HepG2 (cell line): ENCODE data around the gene RAD21L1. TPM values are rescaled to one million over a fixed set of nuclear protein-coding genes. Genes with fewer than 3 reads are reported as not detected.
A peak's percentile ranks its signal among the peaks of the same experiment; 100 is the strongest.

Experiments used
- ATAC-seq: fragments of 200-7000 bp; cut with Tn5 transposase; 3 replicates; pipeline ENCODE4 v1.9.1; 2020; ENCODE audit warnings: mild to moderate bottlenecking, moderate library complexity
- BruUV-seq: library from RNA; stranded (reverse); fragments of 400-500 nt; replicated peaks from 2 replicates; lab custom pipeline; 2021; lab: Mats Ljungman, UMichigan
- CTCF ChIA-PET: fragments of 300-600 bp; formaldehyde crosslinking; extraction: SDS; loops from one replicate; lab custom pipeline; 2021; ENCODE audit warnings: low total read pairs, inconsistent platforms, low intra/inter-chr PET ratio; lab: Yijun Ruan, JAX
- POLR2A ChIA-PET: fragments of 350-600 bp; sonication (Branson Sonifier 250); formaldehyde crosslinking; loops from one replicate; lab custom pipeline; 2020; ENCODE audit warnings: antibody characterized with exemption, inconsistent platforms; lab: Yijun Ruan, JAX
- DNase-seq: peaks from one replicate; pipeline ENCODE4 v3.0.0-alpha.2; 2015; ENCODE audit warnings: low spot score
- FAIRE-seq: peaks from 3 replicates; lab custom pipeline; 2011; peaks lifted over from hg19 to GRCh38; lab: Jason Lieb, UNC
- H2AFZ ChIP-seq: one replicate; pipeline ENCODE4 v1.6.1; 2011; ENCODE audit warnings: low read length, inconsistent platforms
- H3K27ac ChIP-seq: fragments of 300-600 bp; 3 replicates; pipeline ENCODE4 v1.8.0; 2011; ENCODE audit warnings: mixed run types, mild to moderate bottlenecking, mixed read lengths, low read length, inconsistent platforms; ENCODE audit not compliant: insufficient read depth; ENCODE audit errors: extremely low read length
- H3K27me3 ChIP-seq, 2 experiments: fragments of 200-600 bp in 1 of 2; 2 replicates in 1 of 2; 3 replicates in 1 of 2; pipeline versions ENCODE4 v1.6.0 to v1.8.0; 2011; ENCODE audit warnings: low read length in 2 of 2, mild to moderate bottlenecking in 2 of 2, moderate library complexity in 2 of 2, inconsistent platforms in 1 of 2; ENCODE audit not compliant: insufficient read depth in 2 of 2, control insufficient read depth in 1 of 2
- H3K36me3 ChIP-seq, 2 experiments: fragments of 200-600 bp in 1 of 2; replicated peaks in 1 of 2; 2 replicates in 1 of 2; 3 replicates in 1 of 2; pipeline versions ENCODE4 v1.5.1 to v1.8.0; 2011; ENCODE audit warnings: low read length in 2 of 2, inconsistent platforms in 1 of 2; ENCODE audit not compliant: insufficient read depth in 2 of 2, control insufficient read depth in 1 of 2
- H3K4me1 ChIP-seq: 2 replicates; pipeline ENCODE4 v1.5.1; 2012; ENCODE audit warnings: low read length, inconsistent platforms; ENCODE audit not compliant: insufficient read depth
- H3K4me2 ChIP-seq: 2 replicates; pipeline ENCODE4 v1.6.0; 2011; ENCODE audit warnings: low read depth, low read length, inconsistent platforms
- H3K4me3 ChIP-seq, 3 experiments: fragments of 200-600 bp in 1 of 3; sonication (generic), shearing (Covaris generic) in 1 of 3; replicated peaks in 1 of 3; 2 replicates each; pipeline ENCODE4 v1.5.1; 2011 to 2016; ENCODE audit warnings: low read length in 3 of 3, inconsistent platforms in 2 of 3, low read depth in 2 of 3, mild to moderate bottlenecking in 2 of 3, control low read depth in 1 of 3, mixed read lengths in 1 of 3; ENCODE audit not compliant: insufficient read depth in 1 of 3
- H3K79me2 ChIP-seq: one replicate; pipeline ENCODE4 v1.6.1; 2011; ENCODE audit warnings: low read length, inconsistent platforms; ENCODE audit not compliant: insufficient read depth
- H3K9ac ChIP-seq: 2 replicates; pipeline ENCODE4 v1.6.0; 2011; ENCODE audit warnings: mild to moderate bottlenecking, low read depth, low read length, inconsistent platforms; ENCODE audit not compliant: insufficient read depth
- H3K9me3 ChIP-seq: 2 replicates; pipeline ENCODE4 v1.5.1; 2012; ENCODE audit warnings: mild to moderate bottlenecking, low read length
- H4K20me1 ChIP-seq: 2 replicates; pipeline ENCODE4 v1.6.0; 2011; ENCODE audit warnings: inconsistent platforms, mild to moderate bottlenecking, low read length, moderate library complexity; ENCODE audit not compliant: insufficient read depth
- ARNT ChIP-seq: fragments of 450-650 bp; IDR thresholded peaks from 2 replicates; pipeline ENCODE4 v1.6.1; 2017
- NBN ChIP-seq: fragments of 450-650 bp; conservative IDR thresholded peaks from 2 replicates; pipeline ENCODE4 v1.6.1; 2017
- NONO ChIP-seq, 2 experiments: fragments of 450-650 bp in 1 of 2; sonication (generic) in 1 of 2; formaldehyde crosslinking in 1 of 2; IDR thresholded peaks in 1 of 2; conservative IDR thresholded peaks in 1 of 2; 2 replicates each; pipeline versions ENCODE4 v1.6.1 to v1.8.0; 2017 to 2022; ENCODE audit warnings: mild to moderate bottlenecking in 1 of 2, missing genetic modification reagents in 1 of 2, moderate library complexity in 1 of 2
- RARA ChIP-seq: IDR thresholded peaks from 2 replicates; pipeline ENCODE4 v1.6.1; 2016; ENCODE audit warnings: missing genetic modification reagents, missing compliant biosample characterization
- RARG ChIP-seq: sonication (generic); formaldehyde crosslinking; IDR thresholded peaks from 2 replicates; pipeline ENCODE4 v1.4.0; 2020; ENCODE audit warnings: low read depth, mild to moderate bottlenecking, missing genetic modification reagents
- SP2 ChIP-seq: sonication (generic); formaldehyde crosslinking; IDR thresholded peaks from 2 replicates; pipeline ENCODE4 v1.5.1; 2020; ENCODE audit warnings: mild to moderate bottlenecking, missing genetic modification reagents
- ZNF207 ChIP-seq: fragments of 450-650 bp; IDR thresholded peaks from 2 replicates; pipeline ENCODE4 v1.6.1; 2016; ENCODE audit warnings: antibody characterized with exemption, borderline replicate concordance
- ZNF777 ChIP-seq: sonication (generic); formaldehyde crosslinking; IDR thresholded peaks from 2 replicates; pipeline ENCODE4 v1.4.0; 2020; ENCODE audit warnings: missing genetic modification reagents
- WGBS: methylation state at CpG from one replicate; pipeline ENCODE4 v1.1.6; 2017; ENCODE audit warnings: low lambda C conversion rate; 5-methylcytosine and 5-hydroxymethylcytosine counted together
- in situ Hi-C: cut with HindIII; loops from 2 replicates; pipeline ENCODE4 v1.10.0; 2017; ENCODE audit warnings: low pct_unique_long_range_greater_than_20kb; ENCODE audit not compliant: extremely low pct_ligation_motif_present
- intact Hi-C: fragments of 100-400 bp; cut with micrococcal nuclease; formaldehyde crosslinking; loops from one replicate; pipeline ENCODE4 v1.10.0; 2022; ENCODE audit not compliant: unreplicated experiment
- polyA plus RNA-seq, 8 experiments: library from polyadenylated mRNA; depleted of rRNA in 3 of 8; stranded (reverse) in 7 of 8; unstranded in 1 of 8; fragments of >200 nt; fragmentation: Illumina TruSeq in 4 of 8; extraction: Trizol in 4 of 8; gene quantifications; 2 replicates each; pipeline versions ENCODE4 v1.2.1 to v1.2.3, GENCODE V29; 2011 to 2016; ENCODE audit warnings: low read depth in 4 of 8, missing spikeins in 1 of 8, mixed read lengths in 1 of 8; ENCODE audit not compliant: insufficient read depth in 1 of 8
- total RNA-seq, 5 experiments: library from RNA; depleted of rRNA; stranded (reverse); fragments of >200 nt; fragmentation: Illumina TruSeq; extraction: Trizol; gene quantifications; 2 replicates each; pipeline ENCODE4 v1.2.3, GENCODE V29; 2016; ENCODE audit warnings: low read depth in 1 of 5
- TF ChIP-seq, protein P1 (sequence below), 2 experiments: fragments of 450-650 bp in 1 of 2; sonication (generic) in 1 of 2; formaldehyde crosslinking in 1 of 2; IDR thresholded peaks; 2 replicates each; pipeline versions ENCODE4 v1.6.1 to v1.8.0; 2016 to 2022; ENCODE audit warnings: antibody characterized with exemption in 1 of 2, mild to moderate bottlenecking in 1 of 2, missing genetic modification reagents in 1 of 2
- TF ChIP-seq, protein P2 (sequence below): sonication (generic); formaldehyde crosslinking; IDR thresholded peaks from 2 replicates; pipeline ENCODE4; 2020; ENCODE audit warnings: missing genetic modification reagents, mild to moderate bottlenecking, borderline replicate concordance

The RAD21L1 gene
- total and polyA plus RNA-seq, 2 of the 13 experiments (the other 11 are each of a cell fraction or from before 2014, with no cell fraction given): not detected

DNA sequence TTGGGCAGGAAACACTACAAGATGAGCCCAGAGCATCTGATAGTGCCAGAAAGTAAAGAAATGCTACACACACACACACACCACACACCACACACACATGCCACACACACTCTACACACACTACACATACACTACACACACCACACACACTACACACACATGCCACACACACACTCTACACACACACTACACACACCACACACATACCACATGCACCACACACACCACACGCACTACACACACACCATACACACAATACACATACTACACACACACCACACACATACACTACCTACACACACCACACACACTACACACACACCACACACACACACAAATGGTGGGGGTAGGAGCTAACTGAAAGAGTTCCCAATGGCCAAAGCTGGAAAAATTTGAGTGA lies 37.5 kb upstream of the RAD21L1 start:
- Histone ChIP-seq H3K9ac (peak overlapping the region; percentile 58), H3K9me3 (no peaks in the 10 kb centered on the region), H3K4me2 (peak overlapping the region; percentile 94), H2AFZ (no peak overlapping the region), H3K79me2 (no peaks in the 10 kb centered on the region), H4K20me1 (no peaks in the 10 kb centered on the region), H3K36me3 (no peaks in the 10 kb centered on the region), H3K4me1 (peaks cover 54% of the 10 kb centered on the region), H3K4me3 (peak overlapping the region in 1 of 3 experiments; percentile 2; a peak in 1 of 6 replicates), H3K27me3 (no peaks in the 10 kb centered on the region; a peak in 1 of 5 replicates), H3K27ac (peak overlapping the region; percentile 61)
- WGBS: 95% methylated on average over 1 of the region's 1 CpG
- no peak for ATAC-seq
- BruUV-seq: no TSS peak
- ChIA-PET CTCF (no interaction called here), POLR2A (interaction anchor here (1.2 to 1.6 kb wide), 2 partner anchors 25 to 137 kb away, joined by 3 to 6 read pairs; no protein-coding TSS in a partner anchor)
- DNase-seq: no peak
- in situ Hi-C loops (loop anchor here (5.0 to 10.0 kb wide), 3 partner anchors 71 to 374 kb away; partner anchors contain the start of gene PSMF1), intact Hi-C loops (loop anchor here (10.0 kb wide), 1 partner anchor 374 kb away; no protein-coding TSS in a partner anchor)
- FAIRE-seq: peak; percentile 56
- TF ChIP-seq, protein P1, sequence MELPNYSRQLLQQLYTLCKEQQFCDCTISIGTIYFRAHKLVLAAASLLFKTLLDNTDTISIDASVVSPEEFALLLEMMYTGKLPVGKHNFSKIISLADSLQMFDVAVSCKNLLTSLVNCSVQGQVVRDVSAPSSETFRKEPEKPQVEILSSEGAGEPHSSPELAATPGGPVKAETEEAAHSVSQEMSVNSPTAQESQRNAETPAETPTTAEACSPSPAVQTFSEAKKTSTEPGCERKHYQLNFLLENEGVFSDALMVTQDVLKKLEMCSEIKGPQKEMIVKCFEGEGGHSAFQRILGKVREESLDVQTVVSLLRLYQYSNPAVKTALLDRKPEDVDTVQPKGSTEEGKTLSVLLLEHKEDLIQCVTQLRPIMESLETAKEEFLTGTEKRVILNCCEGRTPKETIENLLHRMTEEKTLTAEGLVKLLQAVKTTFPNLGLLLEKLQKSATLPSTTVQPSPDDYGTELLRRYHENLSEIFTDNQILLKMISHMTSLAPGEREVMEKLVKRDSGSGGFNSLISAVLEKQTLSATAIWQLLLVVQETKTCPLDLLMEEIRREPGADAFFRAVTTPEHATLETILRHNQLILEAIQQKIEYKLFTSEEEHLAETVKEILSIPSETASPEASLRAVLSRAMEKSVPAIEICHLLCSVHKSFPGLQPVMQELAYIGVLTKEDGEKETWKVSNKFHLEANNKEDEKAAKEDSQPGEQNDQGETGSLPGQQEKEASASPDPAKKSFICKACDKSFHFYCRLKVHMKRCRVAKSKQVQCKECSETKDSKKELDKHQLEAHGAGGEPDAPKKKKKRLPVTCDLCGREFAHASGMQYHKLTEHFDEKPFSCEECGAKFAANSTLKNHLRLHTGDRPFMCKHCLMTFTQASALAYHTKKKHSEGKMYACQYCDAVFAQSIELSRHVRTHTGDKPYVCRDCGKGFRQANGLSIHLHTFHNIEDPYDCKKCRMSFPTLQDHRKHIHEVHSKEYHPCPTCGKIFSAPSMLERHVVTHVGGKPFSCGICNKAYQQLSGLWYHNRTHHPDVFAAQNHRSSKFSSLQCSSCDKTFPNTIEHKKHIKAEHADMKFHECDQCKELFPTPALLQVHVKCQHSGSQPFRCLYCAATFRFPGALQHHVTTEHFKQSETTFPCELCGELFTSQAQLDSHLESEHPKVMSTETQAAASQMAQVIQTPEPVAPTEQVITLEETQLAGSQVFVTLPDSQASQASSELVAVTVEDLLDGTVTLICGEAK (IDR thresholded peaks at IDR 0.05): no peak
- TF ChIP-seq, protein P1 (CRISPR knock-in tag; IDR thresholded peaks at IDR 0.05): no peak
- TF ChIP-seq RARG (no peak), SP2 (CRISPR knock-in tag) (peak; percentile 37; the same call in 1 of the 2 replicates), ARNT (peak; percentile 93), ZNF207 (peak; percentile 92; the same call in 1 of the 2 replicates), ZNF777 (CRISPR knock-in tag) (no peak), NONO (IDR thresholded peaks at IDR 0.05) (peak; percentile 96; the same call in 1 of the 2 replicates), NONO (CRISPR knock-in tag; conservative IDR thresholded peaks at IDR 0.05) (no peak), NBN (peak; percentile 98; the same call in 1 of the 2 replicates), RARA (CRISPR knock-in tag) (no peak)
- TF ChIP-seq, protein P2, sequence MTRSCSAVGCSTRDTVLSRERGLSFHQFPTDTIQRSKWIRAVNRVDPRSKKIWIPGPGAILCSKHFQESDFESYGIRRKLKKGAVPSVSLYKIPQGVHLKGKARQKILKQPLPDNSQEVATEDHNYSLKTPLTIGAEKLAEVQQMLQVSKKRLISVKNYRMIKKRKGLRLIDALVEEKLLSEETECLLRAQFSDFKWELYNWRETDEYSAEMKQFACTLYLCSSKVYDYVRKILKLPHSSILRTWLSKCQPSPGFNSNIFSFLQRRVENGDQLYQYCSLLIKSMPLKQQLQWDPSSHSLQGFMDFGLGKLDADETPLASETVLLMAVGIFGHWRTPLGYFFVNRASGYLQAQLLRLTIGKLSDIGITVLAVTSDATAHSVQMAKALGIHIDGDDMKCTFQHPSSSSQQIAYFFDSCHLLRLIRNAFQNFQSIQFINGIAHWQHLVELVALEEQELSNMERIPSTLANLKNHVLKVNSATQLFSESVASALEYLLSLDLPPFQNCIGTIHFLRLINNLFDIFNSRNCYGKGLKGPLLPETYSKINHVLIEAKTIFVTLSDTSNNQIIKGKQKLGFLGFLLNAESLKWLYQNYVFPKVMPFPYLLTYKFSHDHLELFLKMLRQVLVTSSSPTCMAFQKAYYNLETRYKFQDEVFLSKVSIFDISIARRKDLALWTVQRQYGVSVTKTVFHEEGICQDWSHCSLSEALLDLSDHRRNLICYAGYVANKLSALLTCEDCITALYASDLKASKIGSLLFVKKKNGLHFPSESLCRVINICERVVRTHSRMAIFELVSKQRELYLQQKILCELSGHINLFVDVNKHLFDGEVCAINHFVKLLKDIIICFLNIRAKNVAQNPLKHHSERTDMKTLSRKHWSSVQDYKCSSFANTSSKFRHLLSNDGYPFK (CRISPR knock-in tag): no peak
